Measurements from ENCODE around the gene PTPRM.

Gene PTPRM

GRCh38 chr18:7658701-7659100, 91.6 kb downstream of the PTPRM start:
- TF ChIP-seq BACH2 (CRISPR knock-in tag; IDR thresholded peaks at IDR 0.05; ENCODE audit: borderline replicate concordance): no peak
- no peak for TF ChIP-seq POU6F1 (CRISPR knock-in tag; IDR thresholded peaks at IDR 0.05; ENCODE audit: borderline replicate concordance, low read depth)
- TF ChIP-seq ISL1 (CRISPR knock-in tag; IDR thresholded peaks at IDR 0.05): no peak
- TF ChIP-seq RARB (CRISPR knock-in tag; IDR thresholded peaks at IDR 0.05): no peak
- TF ChIP-seq TSHZ2 (CRISPR knock-in tag; IDR thresholded peaks at IDR 0.05): no peak
- TF ChIP-seq ZNF8 (CRISPR knock-in tag; IDR thresholded peaks at IDR 0.05): no peak
- TF ChIP-seq SNAI2 (CRISPR knock-in tag; IDR thresholded peaks at IDR 0.05): no peak
- TF ChIP-seq TCF4 (CRISPR knock-in tag; IDR thresholded peaks at IDR 0.05; ENCODE audit: borderline replicate concordance): no peak
- ATAC-seq: no peak

GRCh38 chr18:7661207-7661606, 94.1 kb downstream of the PTPRM start:
- TF ChIP-seq POU6F1 (CRISPR knock-in tag; IDR thresholded peaks at IDR 0.05; ENCODE audit: borderline replicate concordance, low read depth) (no peak), RARB (CRISPR knock-in tag; IDR thresholded peaks at IDR 0.05) (no peak), PATZ1 (CRISPR knock-in tag; IDR thresholded peaks at IDR 0.05; ENCODE audit: borderline replicate concordance) (no peak), GLIS3 (CRISPR knock-in tag; IDR thresholded peaks at IDR 0.05) (no peak), ZNF70 (CRISPR knock-in tag; IDR thresholded peaks at IDR 0.05) (no peak), ESRRG (CRISPR knock-in tag; IDR thresholded peaks at IDR 0.05) (no peak), ZC3H10 (CRISPR knock-in tag; IDR thresholded peaks at IDR 0.05) (no peak), ZFP3 (CRISPR knock-in tag; IDR thresholded peaks at IDR 0.05) (no peak), TOX (CRISPR knock-in tag; IDR thresholded peaks at IDR 0.05; ENCODE audit: borderline replicate concordance) (no peak), CREB5 (CRISPR knock-in tag; IDR thresholded peaks at IDR 0.05; ENCODE audit: low read depth) (no peak), TSHZ2 (CRISPR knock-in tag; IDR thresholded peaks at IDR 0.05) (no peak), ISL1 (CRISPR knock-in tag; IDR thresholded peaks at IDR 0.05) (no peak)
- no peak for ATAC-seq

GRCh38 chr18:7662866-7663265, 95.8 kb downstream of the PTPRM start:
- TF ChIP-seq ESRRG (CRISPR knock-in tag; IDR thresholded peaks at IDR 0.05): no peak
- no peak for ATAC-seq

Measured in SK-N-SH treated with all-trans-retinoic acid at 6 μM for 48 hours (cell line).